Jurkat, Clone E6-1 (cell line): ENCODE results near the gene PACRG.

Source experiments
- DNase-seq: peaks from one replicate; pipeline ENCODE4 v3.0.0-alpha.2; 2011; ENCODE audit warnings: low read depth, low spot score
- H3K4me3 ChIP-seq: 2 replicates; pipeline ENCODE4 v1.5.1; 2011; ENCODE audit warnings: mild to moderate bottlenecking, low read length, control low read depth, moderate library complexity

PACRG gene

DNA sequence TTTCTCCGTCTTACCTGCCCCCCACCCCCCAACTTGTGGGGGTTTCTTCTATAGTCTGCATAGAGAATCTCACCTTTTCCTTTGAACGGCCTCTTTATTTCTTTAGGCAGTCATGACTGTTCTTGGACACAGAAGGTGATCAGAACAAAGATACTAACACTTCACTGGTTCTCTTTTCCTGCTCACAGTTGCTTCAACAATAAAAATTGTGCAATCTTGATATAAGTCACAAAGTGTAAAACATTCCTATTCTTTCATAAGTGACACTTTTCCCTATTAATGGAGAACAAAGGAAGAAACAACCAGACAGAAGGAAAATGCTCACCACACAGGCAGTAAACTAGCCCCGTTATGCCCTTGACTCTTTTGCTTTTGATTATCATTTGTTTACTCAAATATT, 448.3 kb downstream of the PACRG start:
- DNase-seq = no peak
- H3K4me3 ChIP-seq = no peak overlapping the region

DNA sequence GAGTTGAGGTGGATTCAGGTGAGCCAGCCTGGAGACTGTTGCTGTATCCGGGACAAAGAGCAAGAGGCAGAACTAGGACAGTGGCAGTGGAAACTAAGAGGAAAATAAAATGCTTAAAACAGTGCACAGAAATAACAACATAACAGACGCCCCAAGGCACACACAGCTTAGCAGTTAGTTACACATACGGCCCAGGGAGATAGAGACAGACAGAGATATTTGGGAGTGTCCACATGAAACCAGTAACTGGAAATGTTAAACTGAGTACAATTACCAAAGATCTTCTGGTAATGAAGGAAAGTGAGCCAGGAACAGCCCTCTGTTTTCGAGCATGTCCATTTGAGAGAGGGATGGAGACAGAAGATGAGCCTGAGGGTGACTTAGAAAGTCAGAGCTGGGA, 449.2 kb downstream of the PACRG start:
- H3K4me3 ChIP-seq = no peak overlapping the region
- no peak for DNase-seq

DNA sequence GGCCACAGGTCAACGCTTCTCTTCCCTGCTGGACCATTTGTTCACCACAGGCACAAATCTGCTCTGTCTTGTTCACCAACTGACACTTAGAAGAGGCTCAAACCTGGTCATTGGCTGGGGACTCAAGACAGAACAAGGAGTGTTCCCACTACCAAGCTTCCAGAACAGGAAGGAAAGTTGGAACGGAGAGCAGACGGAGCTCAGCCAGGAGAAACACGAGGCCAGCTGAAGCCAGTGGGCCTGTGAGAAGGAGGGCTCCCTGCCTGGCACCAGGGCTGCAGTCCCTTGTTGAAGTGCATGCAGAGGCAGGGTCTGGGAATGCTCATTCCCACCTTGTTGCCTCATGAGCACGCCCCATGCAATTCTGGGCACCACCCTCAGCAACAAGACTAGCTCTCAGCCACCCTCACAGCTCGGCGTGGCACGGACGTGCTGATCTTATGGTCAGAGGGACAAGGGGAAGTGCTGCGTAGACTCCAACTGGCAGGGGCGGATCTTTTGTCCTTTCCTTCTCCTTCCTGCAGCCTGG, 450.2 kb downstream of the PACRG start:
- no peak for DNase-seq

DNA sequence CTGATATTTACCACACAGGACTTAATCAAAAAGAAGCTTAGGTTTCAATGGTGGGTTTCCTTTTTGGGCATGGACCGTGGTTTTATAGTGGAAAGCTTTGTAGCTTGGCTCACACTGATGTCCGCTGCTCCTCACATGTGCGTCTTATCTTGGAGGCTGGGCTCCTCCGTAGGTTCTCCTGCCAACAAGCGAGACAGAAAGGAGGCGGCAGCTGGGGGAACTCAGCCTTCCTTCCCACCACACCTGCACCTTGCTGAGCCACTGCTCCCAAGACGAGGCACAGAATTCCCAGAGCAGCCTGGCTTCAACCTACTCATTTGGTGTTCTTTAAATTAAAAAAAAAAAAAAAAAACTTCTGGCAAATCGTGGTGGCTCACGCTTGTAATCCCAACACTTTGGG, 451.3 kb downstream of the PACRG start:
- DNase-seq = no peak
- no peak overlapping the region for H3K4me3 ChIP-seq

More for the DNA sequence above, 450.2 kb downstream of the PACRG start:
- H3K4me3 ChIP-seq = no peak overlapping the region

DNA sequence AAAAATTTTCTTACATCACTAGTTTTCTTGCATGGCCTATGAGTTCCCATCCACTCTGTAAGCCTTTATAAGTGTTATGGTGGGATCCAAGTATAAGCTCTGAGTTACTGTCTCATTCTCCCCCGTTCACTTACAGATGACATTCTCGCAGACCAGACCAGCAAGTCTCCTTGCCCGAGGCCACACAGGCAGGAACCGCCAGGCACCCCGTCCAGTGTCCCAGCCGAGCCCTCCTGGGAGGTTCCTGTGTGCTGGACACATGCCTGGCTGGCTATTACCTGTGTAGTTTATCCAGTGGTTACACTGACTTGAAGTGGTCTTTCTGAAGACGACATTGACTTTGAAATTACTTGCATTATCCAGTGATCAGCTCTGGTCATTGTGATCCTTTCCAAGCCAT, 451.9 kb downstream of the PACRG start:
- H3K4me3 ChIP-seq = no peak overlapping the region
- DNase-seq = no peak

DNA sequence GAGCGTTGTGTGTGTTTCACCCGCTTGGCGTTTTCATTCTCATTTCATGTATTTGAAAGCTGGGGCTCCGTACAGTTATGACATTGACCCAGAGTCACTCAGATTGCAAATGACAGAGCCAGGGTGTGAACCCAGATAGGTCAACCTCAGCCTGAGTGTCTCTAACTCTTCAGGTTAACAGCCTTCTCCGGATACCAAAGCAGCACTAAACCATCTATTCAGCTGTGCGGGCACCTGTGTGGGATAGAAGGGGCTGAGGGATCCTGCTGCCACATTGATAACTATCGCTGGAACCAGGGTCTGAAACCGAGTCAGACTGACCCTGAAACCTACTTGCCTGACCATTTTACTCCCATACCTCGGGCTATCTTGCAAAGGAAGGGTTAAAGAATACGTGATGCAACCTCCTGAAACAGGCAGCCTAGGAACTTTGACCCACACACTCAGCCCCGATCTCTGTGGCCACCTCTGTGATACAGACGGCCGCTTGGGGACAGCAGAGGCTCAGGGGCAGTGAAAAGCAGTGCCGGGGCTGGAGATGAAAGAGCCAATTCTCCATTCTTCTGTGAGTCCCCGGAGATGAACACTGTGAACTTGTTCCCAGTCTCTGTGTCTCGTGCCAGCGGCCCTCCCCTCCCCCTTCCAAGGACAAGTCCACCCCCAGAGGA, 453.2 kb downstream of the PACRG start:
- no peak overlapping the region for H3K4me3 ChIP-seq
- DNase-seq = no peak

DNA sequence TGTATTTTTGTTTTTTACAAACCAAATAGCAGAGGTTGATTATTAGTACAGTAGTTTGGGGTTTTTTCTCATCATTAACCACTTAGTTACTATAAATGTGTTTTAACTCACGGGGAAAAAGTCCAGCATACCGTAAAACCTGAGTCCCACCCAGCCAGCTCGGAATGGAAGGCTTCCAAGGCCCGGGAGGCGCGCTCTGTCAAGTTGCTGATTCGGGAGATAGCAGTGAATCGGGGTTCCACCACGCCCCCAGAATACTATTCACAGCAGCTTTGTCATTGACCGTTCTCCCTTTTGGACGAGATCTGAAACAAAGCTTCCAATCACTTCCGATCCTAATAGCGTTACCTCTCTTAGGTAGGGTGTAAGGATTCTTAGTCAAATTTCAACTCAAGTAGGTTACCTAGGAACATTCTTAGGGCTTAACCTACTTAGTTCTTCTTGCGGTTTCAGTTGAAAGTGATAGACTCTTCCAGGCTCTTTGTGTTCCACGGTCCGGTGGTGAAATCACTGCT, 453.9 kb downstream of the PACRG start:
- no peak overlapping the region for H3K4me3 ChIP-seq
- no peak for DNase-seq

DNA sequence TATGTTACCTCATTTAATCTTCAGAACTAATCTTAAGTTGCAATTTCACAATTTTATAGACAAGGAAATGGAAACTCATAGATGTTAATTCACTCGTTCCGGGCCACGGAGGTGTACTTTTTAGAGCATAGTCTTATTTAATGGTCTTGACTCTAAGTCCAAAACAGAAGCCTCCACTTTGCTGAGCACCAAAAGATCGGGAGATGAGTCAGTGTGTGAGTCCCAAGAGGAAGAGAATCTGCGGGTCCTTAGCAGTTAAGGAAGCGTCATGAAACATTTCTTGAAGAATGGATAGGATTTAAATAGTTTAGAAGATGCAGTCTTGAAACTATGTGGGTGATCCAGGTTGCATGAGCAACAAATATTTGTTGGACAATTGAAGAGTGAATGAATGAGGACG, 454.9 kb downstream of the PACRG start:
- no peak for DNase-seq
- no peak overlapping the region for H3K4me3 ChIP-seq

DNA sequence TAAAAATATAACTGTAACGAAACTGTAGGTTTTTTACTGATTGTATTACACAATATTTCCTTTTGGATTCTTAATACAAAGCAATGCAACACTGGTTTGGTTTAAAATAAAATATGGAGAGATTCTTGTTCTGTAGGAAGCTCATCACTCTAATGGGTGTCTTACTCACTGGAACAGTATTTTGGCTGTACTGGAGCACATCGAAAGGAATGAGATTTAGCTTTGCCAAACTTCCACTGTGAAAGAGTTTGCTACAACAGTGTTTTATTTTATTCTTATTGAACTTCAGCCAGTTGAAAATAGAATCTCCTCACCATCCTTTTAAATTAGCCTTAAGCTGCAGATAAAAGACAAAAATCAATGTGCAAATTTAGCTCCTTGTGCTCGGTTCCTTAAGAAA, 456.0 kb downstream of the PACRG start:
- no peak overlapping the region for H3K4me3 ChIP-seq
- no peak for DNase-seq

DNA sequence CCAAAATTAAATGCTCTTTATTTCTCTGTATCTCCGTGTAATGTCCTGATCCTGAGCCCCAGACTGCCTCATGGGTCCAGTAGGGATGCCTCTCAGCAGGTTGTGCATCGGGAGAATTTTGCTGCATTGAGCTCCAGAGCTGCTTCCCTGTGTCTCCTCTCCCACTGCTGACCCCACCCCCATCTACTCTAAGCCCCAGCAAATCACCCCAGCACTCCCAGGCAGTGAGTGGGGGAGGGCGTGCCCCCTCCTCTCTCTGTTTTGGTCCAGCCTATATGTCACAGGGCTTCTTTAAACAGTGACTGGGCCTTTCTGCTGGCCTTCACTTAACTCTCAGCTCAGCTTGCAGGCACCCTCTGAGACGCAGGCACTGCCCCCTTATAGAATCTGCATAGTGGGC, 458.0 kb downstream of the PACRG start:
- H3K4me3 ChIP-seq = no peak overlapping the region
- DNase-seq = no peak

DNA sequence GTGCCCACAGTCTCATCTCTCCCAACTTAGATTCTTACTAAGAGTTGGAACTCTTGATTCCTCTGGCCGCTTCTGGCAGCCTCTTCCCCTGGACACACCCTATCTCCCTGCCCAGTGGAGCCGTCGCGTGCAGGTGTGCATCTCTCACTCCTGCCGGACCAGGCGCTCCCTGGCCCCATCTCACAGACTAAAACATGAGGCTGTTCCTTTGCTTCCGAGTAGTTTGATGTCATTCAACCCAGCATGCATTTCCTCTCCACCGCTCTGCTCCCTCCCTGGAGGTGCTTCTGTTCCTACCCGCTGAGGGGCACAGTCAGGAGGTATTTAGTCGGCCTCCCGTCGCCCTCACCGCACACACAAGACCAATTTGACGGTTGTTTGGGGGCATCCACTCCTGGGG, 458.8 kb downstream of the PACRG start:
- H3K4me3 ChIP-seq = no peak overlapping the region
- DNase-seq = no peak

DNA sequence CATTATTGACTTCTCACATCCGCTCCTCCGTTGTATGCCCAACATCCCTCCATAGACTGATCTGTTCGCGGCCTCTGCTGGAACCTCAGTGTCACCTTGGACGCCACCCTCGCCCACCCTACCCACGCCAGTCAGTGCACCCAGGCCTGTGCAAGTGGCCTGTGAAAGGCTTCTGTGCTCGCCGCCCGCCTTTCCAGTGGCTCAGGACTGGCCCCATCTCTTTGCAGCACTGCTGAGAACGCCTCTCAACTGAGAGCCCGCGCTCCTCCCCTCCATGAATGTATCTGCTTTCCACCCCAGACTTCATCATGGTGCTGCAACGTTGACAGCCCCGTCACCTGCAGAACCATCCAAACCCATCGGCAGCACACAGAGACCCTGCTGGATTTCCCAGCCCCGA, 459.4 kb downstream of the PACRG start:
- H3K4me3 ChIP-seq = no peak overlapping the region
- no peak for DNase-seq

DNA sequence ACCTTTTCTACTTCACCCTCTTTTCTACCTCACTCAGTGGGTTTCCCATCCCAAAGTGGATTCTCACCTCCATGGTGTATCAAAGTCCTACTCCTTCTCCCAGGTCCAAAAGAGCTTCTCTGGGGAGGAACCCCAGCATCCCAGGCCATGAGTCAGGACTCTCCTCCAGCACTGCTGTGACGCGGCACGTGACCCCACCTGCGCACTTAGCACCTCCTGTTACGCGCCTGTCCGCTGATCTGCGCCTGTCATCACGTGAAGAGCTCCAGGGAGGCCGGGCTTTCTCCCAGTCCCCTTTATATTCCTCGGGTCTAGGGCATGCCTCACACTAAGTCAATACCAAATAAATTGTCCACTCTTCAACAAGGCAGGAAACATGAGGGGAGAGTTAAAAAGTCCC, 459.8 kb downstream of the PACRG start:
- no peak for DNase-seq
- H3K4me3 ChIP-seq = no peak overlapping the region

DNA sequence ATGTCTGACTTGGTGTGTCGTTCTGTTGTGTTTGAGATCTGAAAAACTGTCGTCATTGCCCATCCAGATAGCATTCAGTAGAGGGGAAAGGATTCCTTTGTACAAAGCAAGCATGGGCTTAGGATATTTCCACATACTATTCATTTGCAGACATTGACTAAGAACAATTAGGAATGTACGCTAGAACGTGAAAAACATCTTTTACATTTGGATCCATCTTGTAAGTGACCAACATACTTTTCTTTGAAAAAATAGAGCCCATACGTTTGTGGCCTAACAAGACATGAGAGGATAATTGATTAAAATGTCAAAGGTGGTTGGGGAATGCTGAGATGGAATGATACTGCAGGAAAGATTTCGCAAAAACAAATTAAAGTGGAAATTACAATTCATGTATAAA, 461.0 kb downstream of the PACRG start:
- DNase-seq = no peak
- no peak overlapping the region for H3K4me3 ChIP-seq

DNA sequence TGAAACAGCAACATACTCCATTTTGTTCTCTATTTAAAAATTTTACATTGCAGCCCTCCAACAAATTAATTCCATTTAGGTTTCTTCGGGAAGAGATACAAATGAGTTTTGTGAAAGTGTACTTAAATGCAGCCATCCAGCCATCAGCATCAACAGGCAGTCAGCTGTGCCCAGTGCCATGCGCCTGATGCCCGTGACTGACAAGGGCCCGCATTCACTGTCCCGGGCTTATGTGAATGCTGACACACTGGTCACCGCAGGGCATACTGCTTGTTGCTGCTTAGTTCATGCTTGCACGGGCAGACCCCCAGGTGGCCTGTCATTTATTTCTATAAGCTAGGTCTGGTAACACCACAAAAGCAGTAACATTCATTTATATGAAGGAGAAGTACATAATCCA, 461.8 kb downstream of the PACRG start:
- DNase-seq = no peak

DNA sequence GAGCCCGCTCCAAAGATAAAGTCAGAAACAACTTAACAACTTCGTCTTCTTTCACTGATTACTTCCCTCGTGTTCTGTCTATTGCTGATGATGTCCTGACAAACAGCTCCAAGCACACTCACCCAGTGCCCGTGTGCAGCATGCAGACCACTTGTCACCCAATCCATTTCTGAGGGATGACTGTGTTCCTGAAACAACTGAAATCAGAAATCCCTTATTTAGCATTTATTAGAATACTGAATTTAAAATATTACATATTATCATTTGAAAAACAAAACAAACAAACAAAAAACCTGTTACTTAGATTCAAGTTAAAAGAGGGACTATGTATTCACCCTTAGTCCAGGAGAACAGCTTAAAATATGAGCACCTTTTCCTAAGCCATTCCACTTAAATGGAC, 463.0 kb downstream of the PACRG start:
- no peak overlapping the region for H3K4me3 ChIP-seq
- DNase-seq = no peak

More for the DNA sequence above, 461.8 kb downstream of the PACRG start:
- no peak overlapping the region for H3K4me3 ChIP-seq

DNA sequence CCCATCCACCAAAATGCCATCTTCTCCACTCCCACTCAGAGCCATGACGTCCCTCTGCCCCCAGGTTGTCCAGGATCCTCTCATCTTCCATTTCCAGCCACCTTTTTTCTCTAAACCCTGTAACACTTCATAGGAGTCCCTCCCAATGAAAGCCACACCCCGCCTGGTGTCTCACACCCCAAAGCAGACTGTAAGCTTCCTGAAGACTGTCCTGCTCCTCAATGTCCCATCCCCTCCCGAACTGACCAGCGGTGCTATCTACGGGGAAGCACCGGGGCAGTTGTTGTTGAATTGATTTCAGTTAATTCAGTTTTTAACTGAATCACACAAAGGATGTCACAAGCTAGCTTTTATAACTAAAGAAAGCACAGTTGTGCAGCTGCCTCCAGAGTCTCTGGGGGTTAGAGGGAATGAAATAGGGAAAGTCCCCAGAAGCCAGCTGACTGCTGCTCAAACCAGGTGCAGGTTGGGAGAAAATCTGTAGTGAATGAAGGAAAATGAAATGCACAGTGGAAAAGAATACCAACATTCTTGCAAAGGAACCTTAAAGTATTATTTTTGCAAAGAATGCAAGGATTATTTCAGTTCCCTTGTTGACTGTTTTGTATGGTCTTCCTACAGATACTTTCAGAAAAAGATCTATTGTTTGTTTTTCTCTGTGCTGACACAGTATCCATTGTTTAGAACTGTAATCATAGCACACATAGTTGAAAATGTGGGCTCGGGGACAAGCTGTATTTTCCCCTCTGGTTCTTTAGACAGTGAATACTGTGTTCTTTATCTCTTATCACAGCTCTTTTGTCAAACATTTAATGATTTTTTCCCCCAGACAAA, 464.1 kb downstream of the PACRG start:
- no peak for DNase-seq
- H3K4me3 ChIP-seq = no peak overlapping the region

DNA sequence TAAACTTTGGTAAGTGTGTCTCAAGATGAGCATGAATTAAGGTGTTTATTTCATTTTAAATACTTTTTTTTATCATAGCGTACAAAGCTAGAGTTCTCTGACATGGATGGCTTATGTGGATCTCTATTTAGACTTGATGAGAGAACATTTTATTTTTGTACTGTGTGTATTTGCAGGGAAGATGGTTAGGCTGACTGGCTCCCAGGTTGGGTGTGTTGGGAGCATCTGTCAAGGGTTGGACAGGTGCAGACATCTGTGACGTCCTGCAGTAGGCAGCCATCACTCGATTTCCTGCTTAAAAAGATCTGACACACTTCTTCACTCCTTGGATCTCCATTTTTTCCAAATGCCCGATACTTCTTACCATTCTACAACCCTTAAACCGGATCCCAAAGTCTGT, 464.8 kb downstream of the PACRG start:
- no peak for DNase-seq
- H3K4me3 ChIP-seq = no peak overlapping the region

DNA sequence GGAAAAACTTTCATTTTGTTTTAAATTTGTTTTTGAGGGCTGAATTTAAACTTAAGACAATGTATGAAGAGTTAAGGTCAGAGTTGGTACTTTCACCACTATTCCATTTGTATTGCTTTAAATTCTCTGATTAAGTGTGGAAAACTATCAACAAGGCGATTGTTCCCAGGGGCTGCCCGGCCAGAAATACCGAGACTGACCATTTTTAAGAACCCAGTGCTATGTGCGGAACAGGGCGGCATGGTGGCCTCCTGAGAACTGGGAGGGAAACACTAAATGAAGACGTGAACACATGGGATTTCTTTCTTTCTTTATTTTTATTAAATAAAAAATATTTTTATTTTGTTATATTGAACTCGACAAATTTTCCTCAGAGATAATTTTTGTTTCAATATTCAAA, 465.6 kb downstream of the PACRG start:
- no peak overlapping the region for H3K4me3 ChIP-seq
- DNase-seq = no peak
